HUDEP-2 (cell line): ENCODE data around the gene ORMDL1.
"Not testable (repeated sequence)": the region's sequence is repeated elsewhere in the genome, so short reads cannot be mapped to it uniquely, and the experiment has no call there.

Experiments
- DNase-seq, 76 experiments: peaks; one replicate each; lab custom pipeline; 2025; ENCODE audit not compliant: unreplicated experiment in 76 of 76; lab: John Stamatoyannopoulos, UW

Gene ORMDL1

GRCh38 chr2:189772212-189772611 lies 11.9 kb downstream of the ORMDL1 start:
- DNase-seq = no peak

- peak in 2 of 76 experiments; percentile 21 to 33 for DNase-seq
These were observed 13.4 kb downstream of the ORMDL1 start for GRCh38 chr2:189770590-189771322.

GRCh38 chr2:189763908-189764661 lies 20.1 kb downstream of the ORMDL1 start:
- DNase-seq = peak in 1 of 76 experiments; percentile 9

GRCh38 chr2:189762551-189763298 lies 21.4 kb downstream of the ORMDL1 start, which contains the start of gene OSGEPL1:
TSS of gene OSGEPL1 (minus strand) at chr2:189762792. CDS start at chr2:189761640, 1,152 bp downstream.
- peak; percentile 21 to 95 (median 90) for DNase-seq

GRCh38 chr2:189762229-189762550 lies 21.9 kb downstream of the ORMDL1 start:
- no peak for DNase-seq

GRCh38 chr2:189760154-189760553 lies 24.0 kb downstream of the ORMDL1 start:
- DNase-seq = not testable (repeated sequence)

- no peak for DNase-seq
These were observed 27.7 kb downstream of the ORMDL1 start for GRCh38 chr2:189756311-189756952.

- DNase-seq = peak in 40 of 76 experiments; percentile 0 to 62 (median 20)
These were observed 33.0 kb downstream of the ORMDL1 start for GRCh38 chr2:189751080-189751658.

GRCh38 chr2:189729430-189729829 lies 54.7 kb downstream of the ORMDL1 start:
- DNase-seq = no peak

GRCh38 chr2:189726849-189727248 lies 57.3 kb downstream of the ORMDL1 start:
- DNase-seq = no peak

GRCh38 chr2:189726271-189726670 lies 57.9 kb downstream of the ORMDL1 start:
- no peak for DNase-seq

GRCh38 chr2:189723192-189723591 lies 60.9 kb downstream of the ORMDL1 start:
- no peak for DNase-seq
